ENCODE measurements around the gene MOCOS. TPM values are rescaled to one million over a fixed set of nuclear protein-coding genes. Genes with fewer than 3 reads are reported as not detected.
A peak's percentile ranks its signal among the peaks of the same experiment; 100 is the strongest.

MOCOS gene
- total RNA-seq, 4 donors from 2014 or later: 2.2 to 11.4 (median 5.1) TPM

DNA sequence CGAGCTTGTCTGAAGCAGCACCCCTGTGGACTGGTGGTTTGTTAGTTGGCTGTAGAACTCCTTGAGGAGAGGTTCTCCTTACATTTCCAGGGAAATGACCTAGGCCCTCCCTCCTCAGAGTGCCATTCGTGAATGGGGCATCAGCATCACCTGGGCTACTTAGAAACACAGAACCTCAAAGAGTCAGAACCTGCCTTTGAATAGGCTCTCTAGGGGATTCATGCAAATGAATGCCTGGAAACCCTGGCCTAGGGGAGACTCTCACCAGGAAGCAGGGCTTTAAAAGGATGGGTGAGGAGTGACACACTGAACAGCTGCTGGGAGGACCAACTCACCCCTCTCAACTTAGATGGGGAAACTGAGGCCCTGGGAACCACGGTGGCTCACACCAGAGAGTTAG is 2.1 kb upstream of the MOCOS start:
- TF ChIP-seq, protein P1, sequence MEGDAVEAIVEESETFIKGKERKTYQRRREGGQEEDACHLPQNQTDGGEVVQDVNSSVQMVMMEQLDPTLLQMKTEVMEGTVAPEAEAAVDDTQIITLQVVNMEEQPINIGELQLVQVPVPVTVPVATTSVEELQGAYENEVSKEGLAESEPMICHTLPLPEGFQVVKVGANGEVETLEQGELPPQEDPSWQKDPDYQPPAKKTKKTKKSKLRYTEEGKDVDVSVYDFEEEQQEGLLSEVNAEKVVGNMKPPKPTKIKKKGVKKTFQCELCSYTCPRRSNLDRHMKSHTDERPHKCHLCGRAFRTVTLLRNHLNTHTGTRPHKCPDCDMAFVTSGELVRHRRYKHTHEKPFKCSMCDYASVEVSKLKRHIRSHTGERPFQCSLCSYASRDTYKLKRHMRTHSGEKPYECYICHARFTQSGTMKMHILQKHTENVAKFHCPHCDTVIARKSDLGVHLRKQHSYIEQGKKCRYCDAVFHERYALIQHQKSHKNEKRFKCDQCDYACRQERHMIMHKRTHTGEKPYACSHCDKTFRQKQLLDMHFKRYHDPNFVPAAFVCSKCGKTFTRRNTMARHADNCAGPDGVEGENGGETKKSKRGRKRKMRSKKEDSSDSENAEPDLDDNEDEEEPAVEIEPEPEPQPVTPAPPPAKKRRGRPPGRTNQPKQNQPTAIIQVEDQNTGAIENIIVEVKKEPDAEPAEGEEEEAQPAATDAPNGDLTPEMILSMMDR (IDR thresholded peaks at IDR 0.05): no peak
- DNase-seq (ENCODE audit: low spot score) (no peak), ATAC-seq (ENCODE audit: low FRiP score) (no peak)

DNA sequence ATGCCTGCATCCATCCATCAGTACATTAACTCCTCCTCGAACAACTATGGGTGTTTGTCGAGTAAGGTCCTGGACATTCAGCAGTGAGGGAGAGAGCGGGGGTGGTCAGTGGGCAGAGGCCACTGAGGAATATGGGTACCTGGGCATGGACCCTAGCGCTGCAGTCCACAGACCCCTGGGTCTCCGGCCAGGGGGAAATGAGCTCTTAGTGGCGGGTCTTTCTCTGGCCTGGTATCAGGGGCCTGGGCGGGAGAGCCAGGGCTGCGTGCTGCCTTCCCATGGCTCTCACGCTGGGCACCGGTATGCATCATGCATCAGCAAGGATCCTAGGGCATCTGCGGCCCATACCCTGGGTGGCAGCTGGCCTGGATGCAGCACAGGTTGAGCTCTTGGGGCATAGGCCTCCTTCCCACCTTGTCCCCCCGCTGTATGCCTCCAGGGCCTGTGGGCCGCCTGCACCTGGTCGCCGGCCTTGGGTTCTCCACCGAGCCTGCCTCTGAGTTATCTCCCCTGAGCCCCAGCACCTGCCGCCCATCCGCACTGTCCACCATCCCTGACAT is 1.3 kb upstream of the MOCOS start:
- TF ChIP-seq, protein P1 (IDR thresholded peaks at IDR 0.05): no peak
- no peak for ATAC-seq (ENCODE audit: low FRiP score)
- no peak for DNase-seq (ENCODE audit: low spot score)

DNA sequence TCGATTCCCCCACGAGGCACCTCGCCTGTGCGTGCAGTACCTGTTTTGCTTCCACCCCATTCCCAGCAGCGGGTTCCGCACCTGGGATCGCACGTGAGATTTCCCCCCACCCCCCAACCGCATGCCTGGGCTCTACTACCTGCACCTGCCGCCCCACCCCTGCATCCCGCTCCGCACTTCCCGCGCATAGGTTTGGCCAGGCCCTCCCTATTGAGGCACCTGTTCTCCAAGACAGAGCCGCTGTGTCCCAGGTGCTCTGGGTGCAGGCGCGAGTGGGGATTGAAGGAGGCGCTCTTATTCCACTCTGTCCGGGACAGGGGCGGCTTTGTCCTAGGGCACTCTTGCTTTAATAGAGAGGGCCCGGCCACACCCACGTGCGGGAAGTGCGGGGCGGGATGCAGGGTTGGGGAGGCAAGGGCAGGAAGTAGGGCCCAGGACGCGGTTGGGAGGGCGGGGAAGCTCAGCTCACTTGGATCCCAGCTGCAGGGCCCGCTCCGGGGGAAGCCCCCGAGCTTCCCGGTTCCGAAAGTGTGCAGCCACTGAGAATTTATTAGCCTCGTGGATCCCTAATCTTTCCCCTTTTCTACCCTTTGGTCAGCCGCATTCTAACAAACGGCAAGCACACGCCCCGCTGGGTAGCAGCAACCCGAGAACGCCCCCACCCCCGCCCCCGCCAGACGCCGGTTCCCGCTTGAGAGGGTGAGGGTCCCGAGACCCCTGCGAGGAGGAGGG is 670 bp upstream of the MOCOS start:
- TF ChIP-seq, protein P1 (IDR thresholded peaks at IDR 0.05): no peak
- no peak for DNase-seq (ENCODE audit: low spot score)
- peak; percentile 45 for ATAC-seq (ENCODE audit: low FRiP score)

DNA sequence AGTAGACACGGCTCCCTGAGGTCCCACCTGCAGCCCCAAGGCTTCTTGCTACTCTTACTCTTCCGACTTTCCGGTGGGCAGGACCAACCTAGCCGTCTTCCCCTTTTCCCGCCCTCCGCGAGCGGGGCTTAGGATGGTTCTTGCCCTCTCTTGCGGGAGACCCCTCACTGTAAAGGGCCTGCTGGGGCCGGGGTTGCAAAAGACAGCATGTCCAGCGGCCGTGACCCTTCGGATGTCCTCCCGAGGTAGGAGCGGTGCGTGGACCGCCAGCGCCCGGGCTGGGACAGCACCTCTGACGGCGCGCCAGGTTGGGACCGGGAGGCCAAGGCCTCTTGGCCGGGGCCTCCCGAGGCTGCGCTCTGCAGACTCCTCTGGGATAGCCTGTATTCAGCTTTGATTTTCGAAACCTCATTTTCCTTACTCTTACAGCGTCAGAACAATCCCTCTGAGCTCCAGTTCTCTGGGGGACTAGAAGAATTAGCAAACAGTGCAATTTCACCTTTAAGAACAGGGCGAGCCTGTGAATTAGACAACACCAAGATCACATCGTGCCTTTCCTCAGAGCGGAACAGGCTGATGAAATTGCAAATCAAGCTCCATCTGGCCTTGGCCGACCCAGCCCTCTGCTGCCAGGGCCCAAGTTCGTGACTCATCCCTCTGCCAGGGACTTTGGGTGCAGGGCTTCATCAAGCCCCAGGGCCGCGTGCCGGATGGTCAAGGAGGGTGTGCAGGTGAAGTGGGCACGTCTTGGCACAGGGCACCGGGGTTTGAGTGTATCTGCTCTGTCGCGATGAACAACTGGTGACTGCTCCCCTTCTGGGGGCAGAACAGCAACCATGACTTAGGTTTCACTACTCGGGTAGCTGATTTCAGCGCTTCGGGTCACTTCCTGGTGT is 777 bp downstream of the MOCOS start:
- ATAC-seq (ENCODE audit: low FRiP score) (peak; percentile 14), DNase-seq (ENCODE audit: low spot score) (no peak)
- TF ChIP-seq, protein P1 (IDR thresholded peaks at IDR 0.05): no peak

DNA sequence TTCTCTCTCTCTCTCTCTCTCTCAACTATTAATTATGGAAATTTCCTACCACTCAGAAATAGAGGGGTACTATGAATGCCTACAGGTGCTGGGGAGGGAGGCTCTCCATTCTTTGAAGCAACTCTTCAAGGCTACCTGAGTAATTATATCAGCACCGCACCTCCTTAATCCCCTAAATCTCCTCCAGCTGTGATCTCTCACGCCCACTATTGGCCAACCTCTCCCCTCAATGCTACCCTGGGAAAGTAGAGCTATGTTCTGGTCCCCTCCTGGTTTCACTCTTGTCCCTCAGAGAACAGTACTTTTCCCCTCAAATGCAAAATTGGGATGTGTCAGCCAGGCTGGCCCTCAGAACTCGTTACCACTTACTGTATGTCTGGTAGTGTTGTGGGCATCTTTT is 1.6 kb downstream of the MOCOS start:
- no peak for DNase-seq (ENCODE audit: low spot score)

DNA sequence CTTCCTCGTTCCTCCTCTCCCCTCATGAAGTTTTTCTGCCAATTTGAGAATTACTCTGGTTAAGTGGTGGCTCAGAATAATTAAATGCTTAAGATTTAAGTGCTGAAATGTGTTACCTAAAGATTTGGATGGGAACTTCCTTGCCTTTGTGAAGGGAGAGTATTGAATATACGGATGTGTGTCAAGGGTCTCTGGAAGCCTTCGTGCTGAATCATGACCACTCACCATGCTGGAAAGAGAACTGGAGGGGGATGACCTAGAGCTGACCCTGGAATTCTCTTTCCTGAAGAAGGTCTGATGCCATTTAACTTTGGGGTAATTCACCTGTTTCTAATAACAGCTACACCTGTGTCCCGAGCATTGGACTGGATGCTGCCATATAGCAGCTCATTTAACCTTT is 2.2 kb downstream of the MOCOS start:
- TF ChIP-seq, protein P1 (IDR thresholded peaks at IDR 0.05): no peak
- no peak for DNase-seq (ENCODE audit: low spot score)
- ATAC-seq (ENCODE audit: low FRiP score): no peak

More for the DNA sequence above, 1.6 kb downstream of the MOCOS start:
- TF ChIP-seq, protein P1 (IDR thresholded peaks at IDR 0.05): no peak
- no peak for ATAC-seq (ENCODE audit: low FRiP score)

All from omental fat pad (tissue), 4 donors.